Measurements from ENCODE around the gene NPAS2. TPM values are rescaled to one million over a fixed set of nuclear protein-coding genes. Genes with fewer than 3 reads are reported as not detected.

NPAS2 gene
- total RNA-seq, 1 donor from 2014 or later = 10.7 TPM

DNA sequence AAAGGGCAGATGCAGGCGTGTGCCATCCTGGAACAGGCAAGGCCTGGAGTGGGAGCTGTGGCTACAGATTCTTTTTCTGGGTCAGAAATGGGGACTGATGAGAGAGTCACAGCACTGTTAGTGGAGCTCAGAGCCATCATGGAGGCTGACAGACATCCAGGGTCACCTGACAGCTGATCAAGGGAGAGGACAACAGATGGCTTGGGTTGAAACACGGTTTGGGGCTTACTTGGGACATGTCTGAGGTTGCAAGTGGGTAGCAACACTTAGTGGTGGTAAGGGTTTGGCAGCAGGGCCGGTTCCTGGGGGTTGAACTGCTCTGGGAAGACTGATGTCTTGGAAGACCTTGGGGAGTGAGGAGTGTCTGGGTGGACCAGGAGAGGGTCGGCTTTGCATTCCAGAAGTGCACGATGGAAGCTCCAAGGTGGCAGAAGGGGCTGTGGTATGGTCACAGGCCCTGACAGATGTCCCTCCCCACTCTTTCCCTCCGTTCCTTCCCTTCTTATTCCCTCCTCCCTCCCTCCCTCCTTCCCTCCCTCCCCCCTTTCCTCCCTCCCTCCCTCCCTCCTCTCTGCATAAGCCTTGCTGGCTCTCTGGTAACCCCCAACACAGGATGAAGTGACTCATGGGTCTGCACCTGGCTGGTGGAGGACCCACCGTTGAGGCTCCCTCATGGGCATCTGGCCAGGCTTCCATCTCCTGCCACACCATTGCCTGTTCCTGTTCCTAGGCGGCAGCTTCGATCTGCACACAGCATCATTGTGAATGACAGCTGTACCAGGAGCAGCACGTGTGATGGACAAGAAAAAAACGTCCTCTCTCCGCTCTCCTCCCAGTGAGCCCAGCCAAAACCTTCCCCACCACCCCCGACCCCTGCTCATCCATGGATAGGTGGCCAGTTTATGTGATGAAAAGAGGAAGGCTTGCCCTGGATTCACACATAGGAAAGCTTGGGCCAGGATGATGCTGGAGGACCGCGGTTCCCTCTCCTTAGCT, 118.4 kb downstream of the NPAS2 start:
- peaks cover 3% of the 10 kb centered on the region for H3K36me3 Mint-ChIP-seq
- H3K27me3 Mint-ChIP-seq = no peaks in the 10 kb centered on the region
- no peak overlapping the region for H3K4me3 Mint-ChIP-seq
- H3K9me3 Mint-ChIP-seq = no peaks in the 10 kb centered on the region
- DNase-seq (ENCODE audit: extremely low spot score, unreplicated experiment) = no peak
- TF ChIP-seq, protein P1, sequence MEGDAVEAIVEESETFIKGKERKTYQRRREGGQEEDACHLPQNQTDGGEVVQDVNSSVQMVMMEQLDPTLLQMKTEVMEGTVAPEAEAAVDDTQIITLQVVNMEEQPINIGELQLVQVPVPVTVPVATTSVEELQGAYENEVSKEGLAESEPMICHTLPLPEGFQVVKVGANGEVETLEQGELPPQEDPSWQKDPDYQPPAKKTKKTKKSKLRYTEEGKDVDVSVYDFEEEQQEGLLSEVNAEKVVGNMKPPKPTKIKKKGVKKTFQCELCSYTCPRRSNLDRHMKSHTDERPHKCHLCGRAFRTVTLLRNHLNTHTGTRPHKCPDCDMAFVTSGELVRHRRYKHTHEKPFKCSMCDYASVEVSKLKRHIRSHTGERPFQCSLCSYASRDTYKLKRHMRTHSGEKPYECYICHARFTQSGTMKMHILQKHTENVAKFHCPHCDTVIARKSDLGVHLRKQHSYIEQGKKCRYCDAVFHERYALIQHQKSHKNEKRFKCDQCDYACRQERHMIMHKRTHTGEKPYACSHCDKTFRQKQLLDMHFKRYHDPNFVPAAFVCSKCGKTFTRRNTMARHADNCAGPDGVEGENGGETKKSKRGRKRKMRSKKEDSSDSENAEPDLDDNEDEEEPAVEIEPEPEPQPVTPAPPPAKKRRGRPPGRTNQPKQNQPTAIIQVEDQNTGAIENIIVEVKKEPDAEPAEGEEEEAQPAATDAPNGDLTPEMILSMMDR (conservative IDR thresholded peaks at IDR 0.05) = no peak
- no peak overlapping the region for H3K27ac Mint-ChIP-seq
- no peaks in the 10 kb centered on the region for H3K4me1 Mint-ChIP-seq (ENCODE audit: unreplicated experiment)

DNA sequence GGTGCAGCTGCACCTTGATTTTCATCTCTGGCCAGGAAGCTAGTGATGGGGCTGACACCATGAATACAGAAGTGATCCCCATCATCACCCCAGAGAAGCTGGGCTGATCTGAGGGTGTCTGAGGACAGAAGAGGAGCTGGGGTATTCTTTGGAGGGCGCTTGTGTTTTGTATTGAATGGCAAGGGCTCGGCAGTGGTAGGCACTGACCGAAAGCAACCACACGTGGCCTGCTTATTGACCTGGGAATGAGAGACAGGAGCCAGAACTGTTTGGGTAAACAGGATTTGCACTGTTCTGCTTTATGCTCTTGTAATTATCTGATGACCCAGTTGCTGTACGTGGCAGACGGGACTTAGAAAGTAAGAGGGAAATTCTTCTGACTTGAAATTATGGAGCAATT, 119.5 kb downstream of the NPAS2 start:
- no peak overlapping the region for H3K27ac Mint-ChIP-seq
- no peak overlapping the region for H3K4me3 Mint-ChIP-seq
- H3K27me3 Mint-ChIP-seq = no peaks in the 10 kb centered on the region
- no peaks in the 10 kb centered on the region for H3K4me1 Mint-ChIP-seq (ENCODE audit: unreplicated experiment)
- TF ChIP-seq, protein P1 (conservative IDR thresholded peaks at IDR 0.05) = no peak
- H3K9me3 Mint-ChIP-seq = no peaks in the 10 kb centered on the region
- no peak for DNase-seq (ENCODE audit: extremely low spot score, unreplicated experiment)
- H3K36me3 Mint-ChIP-seq = no peaks in the 10 kb centered on the region

DNA sequence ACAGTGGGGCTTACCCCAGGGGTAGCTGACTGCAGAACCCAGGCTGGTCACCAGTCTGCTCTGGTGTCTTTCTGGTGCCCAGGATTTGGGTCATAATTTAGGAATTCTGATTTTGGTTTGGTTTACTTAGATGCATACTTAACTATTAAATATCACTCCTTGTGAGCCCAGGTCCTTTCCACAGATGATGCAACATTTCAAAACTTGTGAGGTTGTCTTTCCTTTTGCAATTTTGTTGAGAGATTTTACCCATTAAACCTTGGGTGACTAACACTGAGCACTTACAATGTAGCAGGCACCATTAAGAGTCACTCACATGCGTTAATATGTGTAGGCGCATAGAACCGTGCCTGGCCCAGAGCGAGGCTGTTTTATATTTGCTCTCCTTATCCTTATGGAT, 120.3 kb downstream of the NPAS2 start:
- no peak for DNase-seq (ENCODE audit: extremely low spot score, unreplicated experiment)
- no peaks in the 10 kb centered on the region for H3K36me3 Mint-ChIP-seq
- no peaks in the 10 kb centered on the region for H3K27me3 Mint-ChIP-seq
- no peak overlapping the region for H3K27ac Mint-ChIP-seq
- H3K4me1 Mint-ChIP-seq (ENCODE audit: unreplicated experiment) = no peaks in the 10 kb centered on the region
- H3K4me3 Mint-ChIP-seq = no peak overlapping the region
- no peaks in the 10 kb centered on the region for H3K9me3 Mint-ChIP-seq
- TF ChIP-seq, protein P1 (conservative IDR thresholded peaks at IDR 0.05) = no peak

DNA sequence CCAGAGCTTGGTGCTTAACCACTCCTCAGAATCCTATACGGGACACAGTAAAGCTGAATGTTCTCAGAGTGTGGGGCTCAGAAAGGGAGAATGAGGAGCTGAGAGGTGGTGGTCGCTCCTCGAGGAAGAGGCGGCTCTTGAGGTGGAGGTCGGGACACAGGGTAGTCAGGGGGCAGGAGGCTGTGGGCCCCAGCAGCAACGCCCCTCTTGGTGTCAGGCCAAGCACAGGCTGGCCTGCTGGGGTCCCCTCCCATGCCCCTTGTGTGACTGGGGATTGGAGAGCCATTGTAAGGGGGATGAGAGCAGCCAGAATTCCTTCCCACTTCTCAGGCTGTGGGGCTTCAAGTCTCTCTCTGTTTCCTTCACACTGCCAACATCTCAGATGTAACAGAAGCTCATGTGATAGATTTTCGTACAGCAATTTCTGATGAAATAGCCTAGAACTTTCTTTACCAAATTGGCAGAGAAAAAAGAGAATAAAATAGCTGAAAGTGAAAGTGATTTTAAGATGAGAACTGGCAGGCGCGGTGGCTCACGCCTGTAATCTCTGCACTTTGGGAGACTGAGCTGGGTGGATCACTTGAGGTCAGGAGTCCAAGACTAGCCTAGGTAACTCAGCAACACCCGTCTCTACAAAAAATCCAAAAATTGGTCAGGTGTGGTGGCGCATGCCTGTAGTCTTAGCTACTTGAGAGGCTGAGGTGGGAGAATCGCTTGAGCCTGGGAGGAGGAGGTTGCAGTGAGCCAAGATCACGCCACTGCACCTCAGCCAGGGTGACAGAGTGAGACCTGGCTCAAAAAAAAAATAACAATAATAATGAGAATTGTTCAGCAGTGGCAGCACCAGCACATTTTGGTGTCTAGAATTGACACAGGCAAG, 121.1 kb downstream of the NPAS2 start:
- no peak overlapping the region for H3K27ac Mint-ChIP-seq

DNA sequence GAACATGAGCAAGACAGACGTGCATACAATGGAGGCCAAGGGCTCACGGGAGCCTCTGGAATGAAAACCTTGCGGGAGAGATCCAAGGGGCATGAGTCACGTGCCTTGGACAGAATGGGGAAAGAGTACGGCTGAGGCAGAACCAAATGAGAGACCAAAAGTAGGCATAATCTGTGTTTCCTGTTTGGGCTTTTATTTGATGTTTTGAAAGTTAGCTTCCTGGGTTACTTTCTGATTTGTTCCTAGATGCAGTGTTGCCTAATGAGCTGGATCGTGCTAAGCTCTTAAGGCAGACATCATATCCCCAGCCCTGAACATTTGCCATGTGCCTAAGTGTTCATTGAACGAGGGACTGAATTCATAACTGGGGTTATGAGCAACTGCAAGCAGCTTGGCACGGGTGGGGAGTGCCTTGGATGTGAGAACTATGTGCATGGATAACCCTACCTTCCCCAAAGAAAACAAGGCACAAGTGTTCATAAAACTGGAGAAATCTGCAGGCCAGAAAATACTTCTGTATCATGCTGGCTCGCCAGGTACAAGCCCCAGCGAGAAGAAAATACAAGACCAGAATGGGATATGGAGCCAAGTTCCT, 121.8 kb downstream of the NPAS2 start:
- no peaks in the 10 kb centered on the region for H3K9me3 Mint-ChIP-seq
- no peak overlapping the region for H3K27ac Mint-ChIP-seq
- no peak for DNase-seq (ENCODE audit: extremely low spot score, unreplicated experiment)
- no peaks in the 10 kb centered on the region for H3K4me1 Mint-ChIP-seq (ENCODE audit: unreplicated experiment)
- peaks cover 5% of the 10 kb centered on the region for H3K27me3 Mint-ChIP-seq
- no peak overlapping the region for H3K4me3 Mint-ChIP-seq
- peaks cover 3% of the 10 kb centered on the region for H3K36me3 Mint-ChIP-seq
- TF ChIP-seq, protein P1 (conservative IDR thresholded peaks at IDR 0.05) = no peak

More for the DNA sequence above, 121.1 kb downstream of the NPAS2 start:
- H3K9me3 Mint-ChIP-seq = no peaks in the 10 kb centered on the region
- no peaks in the 10 kb centered on the region for H3K27me3 Mint-ChIP-seq
- no peak for DNase-seq (ENCODE audit: extremely low spot score, unreplicated experiment)
- TF ChIP-seq, protein P1 (conservative IDR thresholded peaks at IDR 0.05) = no peak
- H3K4me1 Mint-ChIP-seq (ENCODE audit: unreplicated experiment) = no peaks in the 10 kb centered on the region
- no peak overlapping the region for H3K4me3 Mint-ChIP-seq
- no peaks in the 10 kb centered on the region for H3K36me3 Mint-ChIP-seq

Measured in type B pancreatic cell (in vitro differentiated cells).